Neural progenitor cell (in vitro differentiated cells): ENCODE measurements around the gene UBE2U. TPM values are rescaled to one million over a fixed set of nuclear protein-coding genes. Genes with fewer than 3 reads are reported as not detected.

Source experiments
- DNase-seq: peaks from one replicate; pipeline ENCODE4 v3.0.0-alpha.2; 2016; ENCODE audit warnings: low spot score
- H2AFZ ChIP-seq: fragments of 200-600 bp; sonication (generic); replicated peaks from 2 replicates; pipeline ENCODE4 v1.6.1; 2016; ENCODE audit warnings: antibody characterized with exemption
- H3F3A ChIP-seq: fragments of 200-600 bp; sonication (generic); 2 replicates; pipeline ENCODE4 v1.6.1; 2016; ENCODE audit warnings: antibody characterized with exemption, low read depth
- H3K27ac ChIP-seq: fragments of 200-600 bp; sonication (generic); 2 replicates; pipeline ENCODE4 v1.5.1; 2016; ENCODE audit warnings: mild to moderate bottlenecking
- H3K27me3 ChIP-seq: fragments of 200-600 bp; sonication (generic); 2 replicates; pipeline ENCODE4 v1.6.1; 2016; ENCODE audit warnings: mild to moderate bottlenecking, moderate library complexity
- H3K36me3 ChIP-seq: fragments of 200-600 bp; sonication (generic); 2 replicates; pipeline ENCODE4 v1.5.1; 2016
- H3K4me1 ChIP-seq: fragments of 200-600 bp; sonication (generic); 2 replicates; pipeline ENCODE4 v1.6.1; 2016; ENCODE audit warnings: mixed run types
- H3K4me2 ChIP-seq: fragments of 200-600 bp; sonication (generic); 2 replicates; pipeline ENCODE4 v1.6.1; 2016
- H3K4me3 ChIP-seq: fragments of 200-600 bp; sonication (generic); 2 replicates; pipeline ENCODE4 v1.5.1; 2016
- H3K79me2 ChIP-seq: fragments of 200-600 bp; sonication (generic); 2 replicates; pipeline ENCODE4 v1.6.1; 2016; ENCODE audit warnings: low read depth
- H3K9ac ChIP-seq: fragments of 200-600 bp; sonication (generic); 2 replicates; pipeline ENCODE4 v1.6.1; 2016
- H3K9me3 ChIP-seq: fragments of 200-600 bp; sonication (generic); 2 replicates; pipeline ENCODE4 v1.5.1; 2016; ENCODE audit warnings: low read depth
- H4K20me1 ChIP-seq: fragments of 200-600 bp; sonication (generic); 2 replicates; pipeline ENCODE4 v1.6.1; 2016; ENCODE audit warnings: low read depth
- H3K27ac Mint-ChIP-seq: 3 replicates; pipeline ENCODE4 v1.8.0; 2021; ENCODE audit warnings: mixed read lengths
- H3K27me3 Mint-ChIP-seq: 2 replicates; pipeline ENCODE4 v1.8.0; 2022; ENCODE audit warnings: low read depth, mild to moderate bottlenecking, inconsistent platforms, moderate library complexity, mixed read lengths; ENCODE audit not compliant: insufficient read depth
- H3K36me3 Mint-ChIP-seq: 3 replicates; pipeline ENCODE4 v1.8.0; 2021; ENCODE audit warnings: mixed read lengths
- H3K4me1 Mint-ChIP-seq: 3 replicates; pipeline ENCODE4 v1.8.0; 2021; ENCODE audit warnings: mixed read lengths
- H3K4me3 Mint-ChIP-seq: 3 replicates; pipeline ENCODE4 v1.8.0; 2021; ENCODE audit warnings: mild to moderate bottlenecking, moderate library complexity, mixed read lengths
- H3K9me3 Mint-ChIP-seq: 3 replicates; pipeline ENCODE4 v1.8.0; 2020; ENCODE audit warnings: mixed read lengths
- CTCF ChIP-seq: fragments of 200-600 bp; sonication (generic); IDR thresholded peaks from 2 replicates; pipeline ENCODE4 v1.5.1; 2017; ENCODE audit warnings: antibody characterized with exemption, mild to moderate bottlenecking
- EZH2 ChIP-seq: fragments of 200-600 bp; sonication (generic); IDR thresholded peaks from 2 replicates; pipeline ENCODE4 v1.6.1; 2017; ENCODE audit warnings: antibody characterized with exemption, mild to moderate bottlenecking, moderate library complexity
- EZH2phosphoT487 ChIP-seq: fragments of 200-600 bp; sonication (generic); IDR thresholded peaks from 2 replicates; pipeline ENCODE4 v1.6.1; 2017; ENCODE audit warnings: antibody characterized with exemption
- total RNA-seq: library from RNA; depleted of rRNA; stranded (reverse); fragments of >200 nt; gene quantifications from 2 replicates; pipeline ENCODE4 v1.2.3, GENCODE V29; 2015; ENCODE audit warnings: low replicate concordance

Gene UBE2U
- total RNA-seq, 1 donor from 2014 or later = not detected

GRCh38 chr1:64212031-64212430 lies 8.6 kb downstream of the UBE2U start:
- no peak overlapping the region for H3K9ac ChIP-seq
- no peak overlapping the region for H3K4me2 ChIP-seq
- H3K79me2 ChIP-seq = no peaks in the 10 kb centered on the region
- no peak overlapping the region for H2AFZ ChIP-seq
- no peaks in the 10 kb centered on the region for H4K20me1 ChIP-seq
- H3K4me3 ChIP-seq = no peak overlapping the region
- Mint-ChIP-seq H3K27ac (no peak overlapping the region), H3K4me3 (no peak overlapping the region), H3K4me1 (peaks cover 2% of the 10 kb centered on the region), H3K27me3 (no peaks in the 10 kb centered on the region), H3K9me3 (no peaks in the 10 kb centered on the region), H3K36me3 (no peaks in the 10 kb centered on the region)
- DNase-seq = no peak
- no peak for TF ChIP-seq EZH2
- H3K27me3 ChIP-seq = no peaks in the 10 kb centered on the region
- no peaks in the 10 kb centered on the region for H3F3A ChIP-seq
- H3K9me3 ChIP-seq = no peaks in the 10 kb centered on the region
- no peak overlapping the region for H3K27ac ChIP-seq
- no peaks in the 10 kb centered on the region for H3K36me3 ChIP-seq
- peaks cover 4% of the 10 kb centered on the region for H3K4me1 ChIP-seq

- Histone ChIP-seq H4K20me1 (no peaks in the 10 kb centered on the region), H2AFZ (no peak overlapping the region), H3K4me2 (no peak overlapping the region), H3K27me3 (no peaks in the 10 kb centered on the region), H3K27ac (no peak overlapping the region), H3K4me1 (peaks cover 4% of the 10 kb centered on the region), H3F3A (no peaks in the 10 kb centered on the region), H3K4me3 (no peak overlapping the region), H3K9me3 (no peaks in the 10 kb centered on the region), H3K36me3 (no peaks in the 10 kb centered on the region), H3K9ac (no peak overlapping the region), H3K79me2 (no peaks in the 10 kb centered on the region)
- no peaks in the 10 kb centered on the region for H3K9me3 Mint-ChIP-seq
- H3K4me3 Mint-ChIP-seq = no peak overlapping the region
- no peaks in the 10 kb centered on the region for H3K36me3 Mint-ChIP-seq
- H3K27me3 Mint-ChIP-seq = no peaks in the 10 kb centered on the region
- no peak overlapping the region for H3K27ac Mint-ChIP-seq
- TF ChIP-seq EZH2phosphoT487 = no peak
- no peak for TF ChIP-seq EZH2
- TF ChIP-seq CTCF = no peak
- DNase-seq = no peak
- peaks cover 2% of the 10 kb centered on the region for H3K4me1 Mint-ChIP-seq
Measured at GRCh38 chr1:64215576-64215975, 12.2 kb downstream of the UBE2U start.

- H2AFZ ChIP-seq = no peak overlapping the region
Measured at GRCh38 chr1:64220241-64220640, 16.8 kb downstream of the UBE2U start.

More at GRCh38 chr1:64220241-64220640, 16.8 kb downstream of the UBE2U start:
- no peak for TF ChIP-seq EZH2
- TF ChIP-seq CTCF = no peak
- TF ChIP-seq EZH2phosphoT487 = no peak
- Histone ChIP-seq H3K27me3 (no peaks in the 10 kb centered on the region), H3K4me3 (no peak overlapping the region), H3K9me3 (no peaks in the 10 kb centered on the region), H3K4me1 (peaks cover 4% of the 10 kb centered on the region), H3K79me2 (no peaks in the 10 kb centered on the region), H3K27ac (no peak overlapping the region), H4K20me1 (no peaks in the 10 kb centered on the region), H3K36me3 (no peaks in the 10 kb centered on the region), H3K4me2 (no peak overlapping the region), H3K9ac (no peak overlapping the region), H3F3A (no peaks in the 10 kb centered on the region)
- Mint-ChIP-seq H3K36me3 (no peaks in the 10 kb centered on the region), H3K27me3 (peaks cover 2% of the 10 kb centered on the region), H3K27ac (no peak overlapping the region), H3K4me3 (no peak overlapping the region), H3K4me1 (peaks cover 2% of the 10 kb centered on the region), H3K9me3 (no peaks in the 10 kb centered on the region)
- no peak for DNase-seq
